ENCODE data around the gene GALNT1. TPM values are rescaled to one million over a fixed set of nuclear protein-coding genes. Genes with fewer than 3 reads are reported as not detected.

Gene GALNT1
- total RNA-seq, 1 donor from 2014 or later = 29.2 TPM

GRCh38 chr18:35582899-35583558 is 1.5 kb downstream of the GALNT1 start:
- H3K4me1 ChIP-seq = peaks cover 28% of the 10 kb centered on the region
- H3K36me3 ChIP-seq = no peaks in the 10 kb centered on the region
- no peak for TF ChIP-seq POLR2A (IDR thresholded peaks at IDR 0.05)
- no peaks in the 10 kb centered on the region for H3K9me3 ChIP-seq
- intact Hi-C loops (cut with DNase I) = no loop called here
- H3K27ac ChIP-seq = no peak overlapping the region
- DNase-seq (ENCODE audit: extremely low spot score in 2 of 2) = no peak
- H3K27me3 ChIP-seq = no peaks in the 10 kb centered on the region
- H3K4me3 ChIP-seq = peak overlapping the region in 1 of 2 donors; percentile 76

GRCh38 chr18:35584735-35585134 is 3.2 kb downstream of the GALNT1 start:
- H3K27me3 ChIP-seq = no peaks in the 10 kb centered on the region
- TF ChIP-seq POLR2AphosphoS5 (IDR thresholded peaks at IDR 0.05; ENCODE audit: insufficient read depth in 1 of 2, low read depth in 1 of 2) (no peak), POLR2A (IDR thresholded peaks at IDR 0.05) (no peak)
- TF ChIP-seq, protein P1, sequence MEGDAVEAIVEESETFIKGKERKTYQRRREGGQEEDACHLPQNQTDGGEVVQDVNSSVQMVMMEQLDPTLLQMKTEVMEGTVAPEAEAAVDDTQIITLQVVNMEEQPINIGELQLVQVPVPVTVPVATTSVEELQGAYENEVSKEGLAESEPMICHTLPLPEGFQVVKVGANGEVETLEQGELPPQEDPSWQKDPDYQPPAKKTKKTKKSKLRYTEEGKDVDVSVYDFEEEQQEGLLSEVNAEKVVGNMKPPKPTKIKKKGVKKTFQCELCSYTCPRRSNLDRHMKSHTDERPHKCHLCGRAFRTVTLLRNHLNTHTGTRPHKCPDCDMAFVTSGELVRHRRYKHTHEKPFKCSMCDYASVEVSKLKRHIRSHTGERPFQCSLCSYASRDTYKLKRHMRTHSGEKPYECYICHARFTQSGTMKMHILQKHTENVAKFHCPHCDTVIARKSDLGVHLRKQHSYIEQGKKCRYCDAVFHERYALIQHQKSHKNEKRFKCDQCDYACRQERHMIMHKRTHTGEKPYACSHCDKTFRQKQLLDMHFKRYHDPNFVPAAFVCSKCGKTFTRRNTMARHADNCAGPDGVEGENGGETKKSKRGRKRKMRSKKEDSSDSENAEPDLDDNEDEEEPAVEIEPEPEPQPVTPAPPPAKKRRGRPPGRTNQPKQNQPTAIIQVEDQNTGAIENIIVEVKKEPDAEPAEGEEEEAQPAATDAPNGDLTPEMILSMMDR (IDR thresholded peaks at IDR 0.05) = no peak
- no peak for DNase-seq (ENCODE audit: extremely low spot score in 2 of 2)
- H3K4me1 ChIP-seq = peaks cover 28% of the 10 kb centered on the region
- H3K36me3 ChIP-seq = no peaks in the 10 kb centered on the region
- H3K9me3 ChIP-seq = no peaks in the 10 kb centered on the region
- H3K27ac ChIP-seq = no peak overlapping the region
- no peak overlapping the region for H3K4me3 ChIP-seq
- intact Hi-C loops (cut with DNase I) = no loop called here

DNA sequence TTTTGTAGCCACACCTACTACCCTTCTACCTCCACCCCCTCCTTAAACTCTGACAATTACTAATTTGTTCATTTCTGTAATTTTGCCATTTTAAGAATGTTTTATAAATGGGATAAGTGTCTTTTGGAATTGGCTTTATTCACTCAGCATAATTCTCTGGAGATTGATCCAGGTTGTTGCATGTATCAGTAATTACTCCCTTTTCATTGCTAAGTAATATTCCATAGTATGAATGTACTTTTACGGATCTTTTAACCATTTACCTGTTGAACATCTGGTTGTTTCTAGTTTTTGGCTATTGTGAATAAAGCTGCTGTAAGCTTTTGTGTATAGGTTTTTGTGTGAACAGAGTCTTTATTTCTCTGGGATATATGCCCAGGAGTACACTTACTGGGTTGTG is 4.1 kb downstream of the GALNT1 start:
- DNase-seq (ENCODE audit: extremely low spot score in 2 of 2) = no peak
- no peaks in the 10 kb centered on the region for H3K27me3 ChIP-seq
- H3K36me3 ChIP-seq = no peaks in the 10 kb centered on the region
- peaks cover 28% of the 10 kb centered on the region for H3K4me1 ChIP-seq
- H3K9me3 ChIP-seq = no peaks in the 10 kb centered on the region
- intact Hi-C loops (cut with DNase I) = no loop called here
- TF ChIP-seq, protein P1 (IDR thresholded peaks at IDR 0.05) = no peak
- TF ChIP-seq POLR2AphosphoS5 (IDR thresholded peaks at IDR 0.05; ENCODE audit: insufficient read depth in 1 of 2, low read depth in 1 of 2) (no peak), POLR2A (IDR thresholded peaks at IDR 0.05) (no peak)
- H3K27ac ChIP-seq = no peak overlapping the region
- no peak overlapping the region for H3K4me3 ChIP-seq

DNA sequence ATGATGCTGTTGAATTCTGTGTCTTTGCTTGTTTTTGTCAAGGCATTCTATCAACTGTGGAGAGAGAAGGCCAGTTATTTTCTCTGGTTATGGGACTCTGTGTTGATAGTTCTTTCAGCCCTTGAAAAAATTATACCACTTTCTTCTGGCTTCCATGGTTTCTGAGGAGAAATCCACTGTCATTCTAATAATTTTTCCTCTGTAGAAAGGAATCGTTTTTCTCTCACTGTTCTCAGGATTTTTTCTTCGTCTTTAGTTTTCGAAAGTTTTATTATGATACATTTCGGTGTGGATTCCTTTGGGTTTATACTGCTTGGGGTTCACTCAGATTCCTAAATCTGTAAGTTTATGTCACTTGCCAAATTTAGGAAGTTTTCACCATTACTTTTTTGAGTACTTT is 6.6 kb downstream of the GALNT1 start:
- no peaks in the 10 kb centered on the region for H3K27me3 ChIP-seq
- H3K4me1 ChIP-seq = peaks cover 33% of the 10 kb centered on the region
- H3K9me3 ChIP-seq = no peaks in the 10 kb centered on the region
- intact Hi-C loops (cut with DNase I) = no loop called here
- no peaks in the 10 kb centered on the region for H3K36me3 ChIP-seq
- no peak overlapping the region for H3K4me3 ChIP-seq
- TF ChIP-seq, protein P1 (IDR thresholded peaks at IDR 0.05) = no peak
- TF ChIP-seq POLR2A (IDR thresholded peaks at IDR 0.05) = no peak
- TF ChIP-seq POLR2AphosphoS5 (IDR thresholded peaks at IDR 0.05; ENCODE audit: insufficient read depth in 1 of 2, low read depth in 1 of 2) = no peak
- H3K27ac ChIP-seq = no peak overlapping the region
- no peak for DNase-seq (ENCODE audit: extremely low spot score in 2 of 2)

DNA sequence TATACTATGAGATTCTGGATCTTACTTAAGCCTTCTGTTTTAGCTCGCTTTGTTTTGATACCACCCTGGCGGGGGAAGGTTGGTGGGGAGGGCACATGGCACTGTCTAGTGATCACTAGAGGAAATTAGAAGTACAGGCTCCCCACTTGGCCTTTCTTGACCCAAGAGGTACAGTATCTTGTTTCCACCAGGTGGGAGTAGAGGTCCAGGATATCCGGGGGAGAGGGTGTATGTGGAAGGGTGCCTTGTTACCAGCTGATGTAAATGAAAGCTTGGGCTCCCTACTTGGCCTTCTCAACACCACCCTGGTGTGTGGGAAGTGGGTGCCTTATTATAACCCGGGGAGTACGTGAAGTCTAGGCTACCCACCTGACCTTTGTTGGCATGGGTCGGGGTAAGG is 7.5 kb downstream of the GALNT1 start:
- no peaks in the 10 kb centered on the region for H3K27me3 ChIP-seq
- H3K4me1 ChIP-seq = peaks cover 26% of the 10 kb centered on the region
- no peak for DNase-seq (ENCODE audit: extremely low spot score in 2 of 2)
- H3K27ac ChIP-seq = no peak overlapping the region
- no peaks in the 10 kb centered on the region for H3K36me3 ChIP-seq
- intact Hi-C loops (cut with DNase I) = no loop called here
- H3K9me3 ChIP-seq = no peaks in the 10 kb centered on the region
- H3K4me3 ChIP-seq = no peak overlapping the region
- TF ChIP-seq, protein P1 (IDR thresholded peaks at IDR 0.05) = no peak
- TF ChIP-seq POLR2AphosphoS5 (IDR thresholded peaks at IDR 0.05; ENCODE audit: insufficient read depth in 1 of 2, low read depth in 1 of 2) (no peak), POLR2A (IDR thresholded peaks at IDR 0.05) (no peak)

Data from vagina (tissue), 2 donors.